ENCODE data around the gene PARD3. TPM values are rescaled to one million over a fixed set of nuclear protein-coding genes. Genes with fewer than 3 reads are reported as not detected.

The PARD3 gene
- polyA plus RNA-seq, 3 donors = 0.51 TPM; not detected in 2

DNA sequence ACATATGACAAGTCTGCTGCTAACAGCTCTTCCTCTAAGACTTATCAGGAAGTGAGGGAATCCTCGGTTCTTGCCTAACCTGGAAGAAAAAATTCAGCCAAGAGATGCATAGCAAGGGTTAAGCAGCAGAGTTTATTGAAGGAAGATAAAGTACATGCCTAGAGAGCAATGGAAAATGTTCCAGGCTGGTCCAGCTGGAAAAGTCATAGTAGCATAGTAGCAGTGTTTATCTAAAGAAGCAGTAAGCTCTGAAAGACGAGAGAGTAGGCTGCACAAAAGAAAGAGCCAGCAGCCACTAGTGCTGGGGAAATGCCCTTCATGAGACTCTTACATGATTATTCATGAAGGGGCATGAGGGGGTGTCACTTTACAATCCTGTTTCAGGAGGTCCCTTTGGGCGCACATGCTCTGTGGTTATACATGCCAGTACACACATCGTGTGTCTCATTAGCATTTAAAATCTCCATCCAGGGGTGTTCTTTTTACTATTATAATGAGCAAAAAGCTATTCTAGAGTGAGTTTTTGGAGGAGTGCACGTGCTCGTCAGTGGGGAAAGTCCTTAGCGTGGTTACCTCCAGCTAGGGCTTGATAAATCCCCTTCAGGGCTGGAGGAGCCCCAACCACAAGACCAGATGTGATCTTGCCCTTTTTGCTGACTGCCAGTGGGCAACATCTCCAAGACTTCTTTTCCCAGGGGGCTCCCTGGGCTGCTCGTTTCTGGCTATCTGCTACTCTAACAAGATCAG, 716.1 kb downstream of the PARD3 start:
- intact Hi-C loops (cut with micrococcal nuclease) = no loop called here
- DNase-seq = no peak
- Histone ChIP-seq H3K27me3 (ENCODE audit: control insufficient read depth in 2 of 2, insufficient read depth in 2 of 2, low read length in 2 of 2) (no peaks in the 10 kb centered on the region), H3K4me2 (replicated peaks; ENCODE audit: extremely low read depth, low read length, poor library complexity, severe bottlenecking) (no peak overlapping the region), H3K9ac (ENCODE audit: insufficient read depth, low read length, poor library complexity, severe bottlenecking) (no peak overlapping the region), H4K20me1 (ENCODE audit: insufficient read depth, low read length) (no peaks in the 10 kb centered on the region), H3K79me2 (ENCODE audit: insufficient read depth, low read length) (no peaks in the 10 kb centered on the region), H3K36me3 (replicated peaks in 1 of 2; ENCODE audit: control insufficient read depth in 1 of 2, insufficient read depth in 2 of 2, low read length in 2 of 2) (no peaks in the 10 kb centered on the region), H3K27ac (ENCODE audit: low read depth in 1 of 2, low read length in 2 of 2) (no peak overlapping the region), H3K4me3 (replicated peaks in 1 of 3; ENCODE audit: low read depth in 2 of 3, low read length in 3 of 3) (no peak overlapping the region), H2AFZ (ENCODE audit: insufficient read depth, low read depth, low read length, poor library complexity, severe bottlenecking) (no peak overlapping the region), H3K4me1 (ENCODE audit: control insufficient read depth in 1 of 2, insufficient read depth in 2 of 2, low read length in 2 of 2) (no peaks in the 10 kb centered on the region), H3K9me3 (replicated peaks in 1 of 2; ENCODE audit: control insufficient read depth in 1 of 2, insufficient read depth in 1 of 2, low read length in 2 of 2) (peaks cover 24 to 25% of the 10 kb centered on the region in 2 donors)
- peaks cover 0 to 2% (median 0%) of the 10 kb centered on the region in 3 donors for H3K27me3 Mint-ChIP-seq (ENCODE audit: low read depth in 3 of 3)
- H3K27ac Mint-ChIP-seq = no peak overlapping the region
- TF ChIP-seq, protein P1, sequence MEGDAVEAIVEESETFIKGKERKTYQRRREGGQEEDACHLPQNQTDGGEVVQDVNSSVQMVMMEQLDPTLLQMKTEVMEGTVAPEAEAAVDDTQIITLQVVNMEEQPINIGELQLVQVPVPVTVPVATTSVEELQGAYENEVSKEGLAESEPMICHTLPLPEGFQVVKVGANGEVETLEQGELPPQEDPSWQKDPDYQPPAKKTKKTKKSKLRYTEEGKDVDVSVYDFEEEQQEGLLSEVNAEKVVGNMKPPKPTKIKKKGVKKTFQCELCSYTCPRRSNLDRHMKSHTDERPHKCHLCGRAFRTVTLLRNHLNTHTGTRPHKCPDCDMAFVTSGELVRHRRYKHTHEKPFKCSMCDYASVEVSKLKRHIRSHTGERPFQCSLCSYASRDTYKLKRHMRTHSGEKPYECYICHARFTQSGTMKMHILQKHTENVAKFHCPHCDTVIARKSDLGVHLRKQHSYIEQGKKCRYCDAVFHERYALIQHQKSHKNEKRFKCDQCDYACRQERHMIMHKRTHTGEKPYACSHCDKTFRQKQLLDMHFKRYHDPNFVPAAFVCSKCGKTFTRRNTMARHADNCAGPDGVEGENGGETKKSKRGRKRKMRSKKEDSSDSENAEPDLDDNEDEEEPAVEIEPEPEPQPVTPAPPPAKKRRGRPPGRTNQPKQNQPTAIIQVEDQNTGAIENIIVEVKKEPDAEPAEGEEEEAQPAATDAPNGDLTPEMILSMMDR (IDR thresholded peaks at IDR 0.05) = no peak
- H3K4me1 Mint-ChIP-seq = peaks cover 5% of the 10 kb centered on the region
- peaks cover 21 to 53% (median 28%) of the 10 kb centered on the region in 7 donors for H3K9me3 Mint-ChIP-seq
- no peak overlapping the region for H3K4me3 Mint-ChIP-seq
- WGBS (ENCODE audit: insufficient coverage) = 60% methylated on average over 1 of the region's 8 CpGs
- peaks cover 0 to 2% of the 10 kb centered on the region in 2 donors for H3K36me3 Mint-ChIP-seq

DNA sequence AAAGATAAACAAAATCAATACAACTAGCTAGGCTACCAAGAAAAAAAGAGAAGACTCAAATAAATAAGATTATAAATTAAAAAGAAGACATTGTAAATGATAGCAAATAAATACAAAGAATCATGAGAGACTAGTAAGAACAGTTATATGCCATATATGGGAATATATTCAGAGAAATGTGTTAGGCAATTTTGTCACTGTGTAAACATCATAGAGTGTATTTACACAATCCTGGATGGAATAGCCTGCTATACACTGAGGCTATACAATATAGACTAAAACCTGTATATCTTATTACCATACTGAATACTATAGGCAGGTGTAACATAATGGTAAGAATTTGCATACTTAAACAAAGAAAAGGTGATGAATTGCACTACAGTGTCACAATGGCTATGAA, 717.4 kb downstream of the PARD3 start:
- no peak overlapping the region for H3K27ac ChIP-seq (ENCODE audit: low read depth in 1 of 2, low read length in 2 of 2)
- H3K4me1 ChIP-seq (ENCODE audit: control insufficient read depth in 1 of 2, insufficient read depth in 2 of 2, low read length in 2 of 2) = no peaks in the 10 kb centered on the region
- H3K4me3 Mint-ChIP-seq = no peak overlapping the region
- H3K27ac Mint-ChIP-seq = no peak overlapping the region
- no peaks in the 10 kb centered on the region for H3K79me2 ChIP-seq (ENCODE audit: insufficient read depth, low read length)
- no peak overlapping the region for H3K9ac ChIP-seq (ENCODE audit: insufficient read depth, low read length, poor library complexity, severe bottlenecking)
- H3K36me3 ChIP-seq (replicated peaks in 1 of 2; ENCODE audit: control insufficient read depth in 1 of 2, insufficient read depth in 2 of 2, low read length in 2 of 2) = no peaks in the 10 kb centered on the region
- H2AFZ ChIP-seq (ENCODE audit: insufficient read depth, low read depth, low read length, poor library complexity, severe bottlenecking) = no peak overlapping the region
- H3K4me3 ChIP-seq (replicated peaks in 1 of 3; ENCODE audit: low read depth in 2 of 3, low read length in 3 of 3) = no peak overlapping the region
- H3K4me2 ChIP-seq (replicated peaks; ENCODE audit: extremely low read depth, low read length, poor library complexity, severe bottlenecking) = no peak overlapping the region
- peaks cover 0 to 2% (median 0%) of the 10 kb centered on the region in 3 donors for H3K27me3 Mint-ChIP-seq (ENCODE audit: low read depth in 3 of 3)
- peaks cover 0 to 2% of the 10 kb centered on the region in 2 donors for H3K36me3 Mint-ChIP-seq
- no peaks in the 10 kb centered on the region for H4K20me1 ChIP-seq (ENCODE audit: insufficient read depth, low read length)
- TF ChIP-seq, protein P1 (IDR thresholded peaks at IDR 0.05) = no peak
- intact Hi-C loops (cut with micrococcal nuclease) = no loop called here
- H3K9me3 ChIP-seq (replicated peaks in 1 of 2; ENCODE audit: control insufficient read depth in 1 of 2, insufficient read depth in 1 of 2, low read length in 2 of 2) = peaks cover 33 to 34% of the 10 kb centered on the region in 2 donors
- peaks cover 21 to 58% (median 31%) of the 10 kb centered on the region in 7 donors for H3K9me3 Mint-ChIP-seq
- DNase-seq = no peak
- H3K4me1 Mint-ChIP-seq = no peaks in the 10 kb centered on the region
- no peaks in the 10 kb centered on the region for H3K27me3 ChIP-seq (ENCODE audit: control insufficient read depth in 2 of 2, insufficient read depth in 2 of 2, low read length in 2 of 2)

Data from CD14-positive monocyte (primary cell).